K562 (cell line): ENCODE measurements around the gene AQP1. TPM values are rescaled to one million over a fixed set of nuclear protein-coding genes. Genes with fewer than 3 reads are reported as not detected.

ENCODE experiments used
- CHAMP1 ChIP-seq: fragments of 450-650 bp; IDR thresholded peaks from 2 replicates; pipeline ENCODE4 v1.6.1; 2016; ENCODE audit warnings: mild to moderate bottlenecking
- DNMT1 ChIP-seq: fragments of 450-650 bp; IDR thresholded peaks from 2 replicates; pipeline ENCODE4 v1.6.1; 2016; ENCODE audit warnings: antibody characterized with exemption, mild to moderate bottlenecking
- EZH2 ChIP-seq: IDR thresholded peaks from 2 replicates; pipeline ENCODE4 v1.6.1; 2012; ENCODE audit warnings: low read depth, mild to moderate bottlenecking, inconsistent platforms, low read length, borderline replicate concordance
- FIP1L1 ChIP-seq: fragments of 200-400 bp; formaldehyde crosslinking; IDR thresholded peaks from 2 replicates; pipeline ENCODE4 v1.6.1; 2018; ENCODE audit warnings: mild to moderate bottlenecking, low read depth, low read length; ENCODE audit not compliant: poor library complexity, severe bottlenecking
- GTF2A2 ChIP-seq: IDR thresholded peaks from 2 replicates; pipeline ENCODE4 v1.6.1; 2016; ENCODE audit warnings: mild to moderate bottlenecking, missing genetic modification characterization, missing compliant biosample characterization
- HMG20B ChIP-seq: fragments of 250-450 bp; sonication (Bioruptor Pico); IDR thresholded peaks from 2 replicates; pipeline ENCODE4 v1.5.0; 2021; ENCODE audit warnings: mild to moderate bottlenecking
- HMGXB4 ChIP-seq: sonication (generic); formaldehyde crosslinking; IDR thresholded peaks from 2 replicates; pipeline ENCODE4 v1.8.1; 2023; ENCODE audit warnings: mild to moderate bottlenecking, missing genetic modification reagents
- HNRNPK ChIP-seq: fragments of 200-400 bp; formaldehyde crosslinking; IDR thresholded peaks from one replicate; pipeline ENCODE4 v1.6.1; 2018; ENCODE audit warnings: mild to moderate bottlenecking, low read depth, low read length; ENCODE audit not compliant: poor library complexity, severe bottlenecking
- KDM2B ChIP-seq: fragments of 250-450 bp; sonication (Bioruptor Pico); IDR thresholded peaks from 2 replicates; pipeline ENCODE4 v1.8.0; 2021; ENCODE audit warnings: mild to moderate bottlenecking, moderate library complexity
- MYC ChIP-seq, 2 experiments: fragments of 250-450 bp in 1 of 2; sonication (Bioruptor Pico) in 1 of 2; IDR thresholded peaks; 2 replicates each; pipeline versions ENCODE4 v1.5.1 to v1.6.1; 2012 to 2021; ENCODE audit warnings: low read depth in 2 of 2, borderline replicate concordance in 1 of 2, improper control_type of control experiment in 1 of 2, low read length in 1 of 2, mild to moderate bottlenecking in 1 of 2, moderate library complexity in 1 of 2
- NFE2L1 ChIP-seq: fragments of 450-650 bp; IDR thresholded peaks from 2 replicates; pipeline ENCODE4 v1.6.1; 2016; ENCODE audit warnings: missing genetic modification characterization, low read depth, mild to moderate bottlenecking, missing compliant biosample characterization, moderate library complexity, borderline replicate concordance
- PCBP2 ChIP-seq: fragments of 200-400 bp; formaldehyde crosslinking; IDR thresholded peaks from 2 replicates; pipeline ENCODE4 v1.6.1; 2018; ENCODE audit warnings: low read length, low read depth, mild to moderate bottlenecking, moderate library complexity; ENCODE audit not compliant: poor library complexity, severe bottlenecking
- POU5F1 ChIP-seq: fragments of 150-350 bp; IDR thresholded peaks from 2 replicates; pipeline ENCODE4 v1.6.1; 2014; ENCODE audit warnings: borderline replicate concordance, low read length, low read depth, mild to moderate bottlenecking; ENCODE audit not compliant: partially characterized antibody
- RHOXF2B ChIP-seq: fragments of 250-450 bp; sonication (Bioruptor Pico); conservative IDR thresholded peaks from 2 replicates; pipeline ENCODE4 v1.5.1; 2021
- SMARCC2 ChIP-seq: fragments of 450-650 bp; IDR thresholded peaks from 2 replicates; pipeline ENCODE4 v1.6.1; 2017; ENCODE audit warnings: antibody characterized with exemption, moderate library complexity, mild to moderate bottlenecking, low read depth
- SRF ChIP-seq, 2 experiments: fragments of 250-450, 450-650 bp in 1 of 2; sonication (Bioruptor Pico) in 1 of 2; sonication (generic) in 1 of 2; formaldehyde crosslinking; IDR thresholded peaks; 2 replicates each; pipeline versions ENCODE4 v1.5.0 to v1.5.1; 2020 to 2022; ENCODE audit warnings: mild to moderate bottlenecking in 1 of 2, missing genetic modification reagents in 1 of 2
- SRSF7 ChIP-seq: fragments of 200-400 bp; formaldehyde crosslinking; optimal IDR thresholded peaks from 2 replicates; pipeline ENCODE3; 2017; ENCODE audit warnings: mild to moderate bottlenecking, low read depth, low read length
- SUPT5H ChIP-seq: fragments of 450-650 bp; IDR thresholded peaks from 2 replicates; pipeline ENCODE4 v1.6.1; 2016
- TCF3 ChIP-seq: sonication (generic); formaldehyde crosslinking; IDR thresholded peaks from 2 replicates; pipeline ENCODE4 v1.4.0; 2020; ENCODE audit warnings: mild to moderate bottlenecking, missing genetic modification reagents
- TFAM ChIP-seq: fragments of 250-450 bp; sonication (Bioruptor Pico); conservative IDR thresholded peaks from 2 replicates; pipeline ENCODE4 v1.5.0; 2021; ENCODE audit warnings: mild to moderate bottlenecking, moderate library complexity
- ZNF280B ChIP-seq: fragments of 250-450 bp; sonication (Bioruptor Pico); IDR thresholded peaks from 2 replicates; pipeline ENCODE4 v1.5.1; 2021; ENCODE audit warnings: mild to moderate bottlenecking
- ZNF584 ChIP-seq: fragments of 200-800 bp; sonication (Bioruptor generic); IDR thresholded peaks from 2 replicates; pipeline ENCODE4 v1.6.1; 2016; ENCODE audit warnings: low read depth, mild to moderate bottlenecking, missing genetic modification characterization, missing compliant biosample characterization
- ZNF668 ChIP-seq: fragments of 250-450 bp; sonication (Bioruptor Pico); IDR thresholded peaks from 2 replicates; pipeline ENCODE4 v1.8.0; 2022; ENCODE audit warnings: mild to moderate bottlenecking, inconsistent platforms
- ZNF717 ChIP-seq: fragments of 250-450 bp; sonication (Bioruptor Pico); IDR thresholded peaks from 2 replicates; pipeline ENCODE4 v1.5.0; 2021
- polyA plus RNA-seq, 8 experiments: library from polyadenylated mRNA; depleted of rRNA in 4 of 8; stranded (reverse) in 5 of 8; unstranded in 3 of 8; fragments of >200 nt; fragmentation: Nextera tagmentation in 2 of 8; fragmentation: Illumina TruSeq in 1 of 8; extraction: Ambion mirVana in 2 of 8; extraction: Trizol in 1 of 8; gene quantifications; 2 replicates each; pipeline versions ENCODE4 v1.2.1 to v1.2.3, GENCODE V29; 2011 to 2014; ENCODE audit warnings: inconsistent platforms in 1 of 8, missing spikeins in 1 of 8
- total RNA-seq, 7 experiments: library from RNA; depleted of rRNA in 6 of 7; stranded (reverse); fragments of >200 nt in 6 of 7; fragmentation: Illumina TruSeq in 2 of 7; extraction: Trizol in 2 of 7; gene quantifications; 2 replicates each; pipeline versions ENCODE4 v1.2.1 to v1.2.3, GENCODE V29; 2011 to 2021; ENCODE audit warnings: low replicate concordance in 1 of 7

AQP1 gene
- total and polyA plus RNA-seq, 9 of the 15 experiments (the other 6 are each of a cell fraction or from before 2014, with no cell fraction given): 0.18 to 12.6 (median 4.1) TPM

GRCh38 chr7:30915005-30915601 is 3.5 kb downstream of the AQP1 start (continued):
- TF ChIP-seq CHAMP1 (peak; percentile 69; the same call in 1 of the 2 replicates), ZNF668 (CRISPR knock-in tag) (no peak), SUPT5H (0 out of 2 replicates have a peak, but pooled peaks have one; percentile 40), HNRNPK (no peak), MYC (IDR thresholded peaks at IDR 0.05; ENCODE audit: low read depth, low read length) (peak; percentile 40; the same call in 1 of the 2 replicates), MYC (CRISPR knock-in tag; IDR thresholded peaks at IDR 0.05; ENCODE audit: borderline replicate concordance, low read depth) (no peak), SRSF7 (no peak), PCBP2 (no peak), HMGXB4 (no peak), FIP1L1 (no peak), TCF3 (CRISPR knock-in tag) (peak; percentile 99), SMARCC2 (peak; percentile 93), KDM2B (CRISPR knock-in tag) (no peak), EZH2 (no peak), ZNF584 (CRISPR knock-in tag) (no peak), GTF2A2 (tag) (no peak), ZNF280B (CRISPR knock-in tag) (no peak), DNMT1 (no peak), RHOXF2B (no peak), SRF (CRISPR knock-in tag; IDR thresholded peaks at IDR 0.05) (no peak), ZNF717 (no peak), NFE2L1 (tag) (no peak), TFAM (no peak), HMG20B (no peak), POU5F1 (no peak)
